Renal cortical epithelial cell (primary cell): ENCODE data around the gene LRRC49. TPM values are rescaled to one million over a fixed set of nuclear protein-coding genes. Genes with fewer than 3 reads are reported as not detected.
"Not testable (repeated sequence)": the region's sequence is repeated elsewhere in the genome, so short reads cannot be mapped to it uniquely, and the experiment has no call there.

ENCODE experiments used
- DNase-seq: peaks from one replicate; pipeline ENCODE4 v3.0.0-alpha.2; 2011; ENCODE audit warnings: low read depth
- total RNA-seq: library from RNA; depleted of rRNA; stranded (reverse); fragments of >200 nt; gene quantifications from 2 replicates; pipeline ENCODE4 v1.2.3, GENCODE V29; 2014

The LRRC49 gene
- total RNA-seq = 11.1 and 22.0 TPM in 2 replicates

GRCh38 chr15:70892002-70892911, at the start of gene LRRC49, which contains the start of gene THAP10:
TSS of gene LRRC49 (plus strand) at chr15:70892826. CDS start at chr15:70892895, 69 bp downstream.
TSS of gene THAP10 (minus strand) at chr15:70892433. CDS start at chr15:70892272, 161 bp downstream.
- DNase-seq = peak; percentile 92

DNA sequence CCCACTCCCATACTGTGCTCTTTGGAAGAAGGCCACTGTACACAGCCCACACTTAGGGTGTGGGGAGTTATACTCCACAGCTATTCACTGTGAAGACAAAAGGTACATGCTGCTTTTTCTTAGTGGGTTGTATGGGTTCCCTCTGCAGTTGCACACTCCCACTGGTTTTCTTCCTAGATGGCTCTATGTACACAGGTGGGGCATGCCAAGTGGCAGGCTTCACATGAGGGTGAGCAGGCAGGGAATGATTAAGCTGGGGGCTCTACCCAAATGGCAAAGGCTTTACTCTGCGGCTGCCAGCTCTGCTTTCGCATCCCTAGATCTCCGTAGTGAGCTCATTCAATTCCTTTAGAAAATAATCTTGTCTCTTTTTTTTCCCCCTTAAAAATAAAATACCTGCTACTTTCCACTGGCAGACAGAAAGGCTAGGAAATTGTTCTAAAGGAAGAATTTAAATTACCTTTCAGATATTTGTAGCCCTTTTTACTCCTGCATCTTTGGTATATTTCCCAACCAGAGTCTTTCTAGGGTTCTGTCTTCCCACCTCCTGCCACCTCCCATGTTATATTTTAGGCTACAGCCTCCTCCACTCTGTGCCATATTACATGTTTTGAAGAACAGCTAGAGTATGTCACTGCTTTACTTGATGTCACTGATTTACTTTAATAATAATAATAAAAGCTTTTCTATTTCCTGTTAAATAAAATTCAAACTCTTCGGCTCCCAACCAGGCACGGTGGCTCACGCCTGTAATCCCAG, 46.8 kb upstream of the LRRC49 start:
- DNase-seq = no peak

DNA sequence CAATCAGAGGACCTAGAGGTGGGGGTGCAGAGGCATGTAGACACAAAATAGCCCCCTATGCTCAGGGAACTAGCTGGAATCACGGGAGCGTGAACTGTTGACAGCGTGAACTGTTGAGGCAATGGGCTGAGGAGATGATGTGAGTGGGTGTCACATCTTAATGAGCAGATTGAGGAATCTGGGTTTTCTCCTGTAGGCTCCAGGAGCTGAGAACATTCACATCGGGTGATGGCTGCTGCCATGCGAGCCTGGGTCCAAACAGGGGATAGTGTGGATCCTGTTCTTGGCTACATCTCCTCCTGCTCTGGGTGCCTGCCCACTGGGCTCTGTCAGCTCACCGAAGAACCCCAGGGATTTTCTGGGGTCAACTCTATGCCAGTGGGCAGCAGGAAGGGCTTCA, 40.7 kb upstream of the LRRC49 start:
- DNase-seq = no peak

GRCh38 chr15:70852501-70853317, 39.9 kb upstream of the LRRC49 start:
- DNase-seq = peak; percentile 50

- DNase-seq = peak; percentile 65
Observed at GRCh38 chr15:70853318-70853972, 39.2 kb upstream of the LRRC49 start.

- DNase-seq = no peak
Observed at GRCh38 chr15:70853973-70854665, 38.5 kb upstream of the LRRC49 start, which contains the start of gene LARP6. TSS of gene LARP6 (minus strand) at chr15:70854157. CDS start at chr15:70854088, 69 bp downstream.

DNA sequence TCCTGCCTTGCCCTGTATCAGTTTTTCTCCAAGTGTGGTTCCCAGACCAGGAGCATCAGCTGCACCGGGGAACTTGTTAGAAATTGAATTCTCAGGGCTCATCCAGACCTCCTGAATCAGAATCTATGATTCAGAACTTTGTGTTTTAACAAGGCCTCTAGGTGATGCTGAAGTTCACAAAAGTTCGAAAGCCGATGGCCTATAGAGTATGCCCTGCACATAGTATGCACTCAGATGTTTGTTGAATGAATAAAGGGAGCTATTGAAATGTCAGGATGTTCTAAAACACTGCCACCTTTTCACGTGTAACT, 38.0 kb upstream of the LRRC49 start:
- peak; percentile 47 for DNase-seq

DNA sequence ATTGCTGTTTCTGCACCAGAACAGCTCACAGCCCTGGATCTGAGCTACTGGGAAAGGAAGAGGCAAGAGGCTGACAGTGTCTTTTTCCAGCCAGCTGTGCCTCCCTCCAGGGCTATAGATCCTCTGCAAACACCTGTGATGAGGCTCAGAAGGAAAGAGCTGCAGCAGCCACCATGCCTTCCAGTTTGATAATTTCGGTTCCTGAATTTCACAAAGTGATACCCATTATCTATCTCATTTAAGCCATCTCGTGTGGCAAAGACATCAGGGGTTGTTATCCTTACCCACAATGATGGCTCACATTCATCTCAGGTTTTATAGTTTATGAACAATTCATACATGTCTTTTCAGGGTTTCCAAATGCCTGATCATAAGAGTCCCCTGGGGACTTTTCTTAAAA, 36.9 kb upstream of the LRRC49 start:
- no peak for DNase-seq

DNA sequence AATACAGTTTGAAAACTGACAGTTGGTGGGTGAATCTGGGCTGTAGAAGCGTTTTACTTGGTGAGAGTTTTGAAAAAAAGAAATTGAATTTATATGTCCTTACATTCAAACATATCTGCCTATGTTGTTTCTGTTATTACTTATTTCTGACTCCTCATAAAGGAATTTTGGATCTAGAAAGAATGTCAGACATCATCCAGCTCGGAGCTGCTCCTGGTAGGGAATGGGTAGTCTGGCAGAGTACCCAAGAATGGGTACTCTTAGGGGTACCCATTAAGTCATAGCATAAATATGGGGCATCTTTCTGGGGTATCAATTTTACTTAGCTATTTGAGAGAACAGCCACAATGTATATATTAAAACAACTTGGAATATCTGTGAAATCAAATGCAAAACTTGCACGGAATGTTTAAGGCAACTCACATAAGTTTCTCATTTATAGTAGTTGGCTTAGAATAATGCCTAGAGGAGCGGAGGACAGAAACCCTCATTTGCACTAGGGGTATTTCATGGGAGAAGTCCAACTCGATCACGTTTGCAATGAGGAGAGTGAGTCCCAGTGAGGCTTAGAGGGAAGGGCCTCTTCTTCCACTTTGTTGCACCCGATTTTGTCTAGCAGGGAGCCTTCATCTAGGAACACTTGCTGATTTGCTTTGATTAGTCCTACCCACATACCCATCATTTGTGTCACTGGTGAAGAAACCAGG, 36.3 kb upstream of the LRRC49 start:
- DNase-seq = no peak

DNA sequence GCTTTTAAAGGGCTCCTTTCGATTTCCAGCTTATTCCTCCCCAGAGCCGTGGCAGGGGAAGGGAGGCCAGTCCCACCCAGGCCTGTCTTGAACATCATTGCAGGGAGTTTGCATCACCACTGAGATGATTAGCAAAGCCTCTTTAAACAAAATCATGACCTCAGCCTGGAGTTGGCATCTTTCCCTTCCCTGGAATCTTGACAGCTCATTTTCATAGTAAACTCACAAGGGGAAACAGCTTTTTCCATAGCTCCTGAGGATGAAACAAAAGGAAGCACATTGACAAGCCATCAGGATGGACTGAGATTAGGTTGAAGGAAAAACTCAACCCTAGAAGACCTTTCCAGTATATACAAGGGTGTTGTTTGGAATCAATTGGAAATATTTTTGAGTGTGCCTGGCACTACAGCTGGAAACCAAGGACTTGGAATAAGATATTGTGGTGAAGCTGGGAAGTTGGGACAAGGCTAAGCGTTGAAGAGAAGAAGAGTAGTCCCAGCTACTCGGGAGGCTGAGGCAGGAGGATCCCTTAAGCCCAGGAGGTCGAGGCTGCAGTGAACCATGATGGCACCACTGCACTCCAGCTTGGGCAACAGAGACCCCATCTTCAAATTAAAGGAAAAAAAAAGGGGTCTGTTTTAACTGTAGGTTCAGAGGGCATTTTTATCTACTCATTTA, 35.6 kb upstream of the LRRC49 start:
- DNase-seq = peak; percentile 92

DNA sequence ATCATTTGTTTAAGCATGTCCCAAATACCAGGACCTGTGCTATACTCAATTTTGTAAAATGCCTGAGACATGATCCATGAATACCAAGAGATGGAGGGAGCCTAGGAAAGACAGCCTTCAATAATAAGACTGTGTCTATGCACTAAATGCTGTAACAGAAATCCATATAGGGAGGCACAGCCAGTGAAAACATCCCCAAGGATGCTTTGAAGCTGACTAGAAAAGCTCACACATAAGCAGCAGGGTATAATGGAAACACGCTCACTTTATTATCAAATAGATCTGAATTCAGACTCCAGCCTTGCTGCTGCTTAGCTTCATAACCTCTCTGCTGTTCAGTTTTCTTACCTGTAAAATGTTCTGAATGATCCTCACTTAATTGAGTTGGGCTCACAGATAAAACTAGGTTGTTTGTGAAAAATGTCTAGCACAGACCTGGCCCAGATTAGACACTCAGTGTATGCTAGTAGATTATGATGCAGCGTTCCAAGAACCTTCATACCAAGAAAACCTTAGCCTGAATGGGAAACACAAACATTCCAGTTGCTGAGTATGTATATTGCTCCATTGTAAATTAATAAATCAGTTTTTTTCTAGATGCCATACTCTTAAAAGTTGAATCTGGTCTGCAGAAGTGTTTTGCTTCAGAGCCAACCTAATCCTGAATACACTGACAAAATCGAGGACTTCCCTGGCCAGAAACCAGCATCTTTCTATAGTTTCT, 34.9 kb upstream of the LRRC49 start:
- no peak for DNase-seq

DNA sequence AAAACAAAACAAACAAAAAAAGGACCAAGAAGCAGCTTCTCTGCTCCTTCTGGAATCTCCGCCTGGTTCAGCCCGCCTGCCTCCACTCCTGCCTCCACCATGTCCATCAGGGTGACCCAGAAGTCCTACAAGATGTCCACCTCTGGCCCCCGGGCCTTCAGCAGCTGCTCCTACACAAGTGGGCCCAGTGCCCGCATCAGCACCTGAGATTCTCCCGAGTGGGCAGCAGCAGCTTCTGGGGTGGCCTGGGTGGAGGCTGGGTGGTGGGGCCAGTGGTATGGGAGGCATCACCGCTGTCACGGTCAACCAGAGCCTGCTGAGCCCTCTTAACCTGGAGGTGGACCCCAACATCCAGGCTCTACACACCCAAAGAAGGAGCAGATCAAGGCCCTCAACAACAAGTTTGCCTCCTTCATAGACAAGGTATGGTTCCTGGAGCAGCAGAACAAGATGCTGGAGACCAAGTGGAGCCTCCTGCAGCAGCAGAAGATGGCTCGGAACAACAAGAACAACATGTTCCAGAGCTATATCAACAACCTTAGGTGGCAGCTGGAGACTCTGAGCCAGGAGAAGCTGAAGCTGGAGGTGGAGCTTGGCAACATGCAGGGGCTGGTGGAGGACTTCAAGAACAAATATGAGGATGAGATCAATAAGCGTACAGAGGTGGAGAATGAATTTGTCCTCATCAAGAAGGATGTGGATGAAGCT, 33.9 kb upstream of the LRRC49 start:
- DNase-seq = not testable (repeated sequence)

DNA sequence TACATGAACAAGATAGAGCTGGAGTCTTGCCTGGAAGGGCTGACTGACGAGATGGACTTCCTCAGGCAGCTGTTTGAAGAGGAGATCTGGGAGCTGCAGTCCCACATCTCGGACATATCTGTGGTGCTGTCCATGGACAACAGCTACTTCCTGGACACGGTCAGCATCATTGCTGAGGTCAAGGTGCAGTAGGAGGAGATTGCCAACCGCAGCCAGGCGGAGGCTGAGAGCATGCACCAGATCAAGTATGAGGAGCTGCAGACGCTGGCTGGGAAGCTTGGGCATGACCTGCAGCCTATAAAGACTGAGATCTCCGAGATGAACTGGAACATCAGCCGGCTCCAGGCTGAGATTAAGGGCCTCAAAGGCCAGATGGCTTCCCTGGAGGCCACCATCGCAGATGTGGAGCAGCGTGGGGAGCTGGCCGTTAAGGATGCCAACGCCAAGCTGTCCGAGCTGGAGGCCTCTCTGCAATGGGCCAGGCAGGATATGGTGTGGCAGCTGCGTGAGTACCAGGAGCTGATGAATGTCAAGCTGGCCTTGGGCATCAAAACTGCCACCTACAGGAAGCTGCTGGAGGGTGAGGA, 33.2 kb upstream of the LRRC49 start:
- DNase-seq = no peak

GRCh38 chr15:70859998-70860397, 32.6 kb upstream of the LRRC49 start:
- no peak for DNase-seq

DNA sequence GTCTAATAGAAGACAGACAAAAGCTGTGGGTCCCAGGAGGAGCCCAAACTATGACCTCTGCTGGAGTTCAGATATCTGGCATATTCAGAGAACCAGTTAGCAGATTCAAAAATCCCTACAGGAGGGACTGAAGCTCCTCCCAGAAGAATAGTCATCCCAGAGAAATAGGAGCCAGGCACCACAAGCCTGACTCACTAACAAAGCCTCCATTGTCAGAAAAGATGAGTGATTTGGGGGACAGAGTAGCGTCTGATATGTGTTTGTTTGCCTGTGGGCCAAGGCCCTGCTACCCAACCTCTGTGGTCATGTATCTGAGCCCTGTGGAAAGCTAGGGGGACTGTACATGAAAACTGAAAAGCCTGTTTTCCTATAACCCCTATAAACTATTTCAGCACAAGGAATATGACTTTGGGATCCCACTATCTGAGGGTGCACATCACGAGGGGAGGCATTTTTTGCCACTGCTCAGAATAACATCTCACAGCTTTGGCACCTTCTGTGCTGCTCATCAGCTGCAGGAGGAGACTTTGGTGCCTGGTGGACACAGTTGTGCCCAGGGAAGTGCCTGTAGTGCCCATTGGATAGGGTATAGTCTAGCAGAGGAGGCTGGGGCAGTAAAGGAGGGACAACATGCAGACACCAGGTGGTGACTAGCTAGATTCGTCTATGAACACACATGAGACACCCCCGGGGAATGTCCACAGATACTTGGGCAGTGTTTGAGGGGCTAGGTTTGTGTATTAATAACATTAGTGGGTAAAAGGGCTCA, 29.0 kb upstream of the LRRC49 start:
- DNase-seq = peak; percentile 78

- no peak for DNase-seq
Observed at GRCh38 chr15:70866982-70867641, 25.5 kb upstream of the LRRC49 start.
